ENCODE results near the gene CLEC4F.

Gene CLEC4F

DNA sequence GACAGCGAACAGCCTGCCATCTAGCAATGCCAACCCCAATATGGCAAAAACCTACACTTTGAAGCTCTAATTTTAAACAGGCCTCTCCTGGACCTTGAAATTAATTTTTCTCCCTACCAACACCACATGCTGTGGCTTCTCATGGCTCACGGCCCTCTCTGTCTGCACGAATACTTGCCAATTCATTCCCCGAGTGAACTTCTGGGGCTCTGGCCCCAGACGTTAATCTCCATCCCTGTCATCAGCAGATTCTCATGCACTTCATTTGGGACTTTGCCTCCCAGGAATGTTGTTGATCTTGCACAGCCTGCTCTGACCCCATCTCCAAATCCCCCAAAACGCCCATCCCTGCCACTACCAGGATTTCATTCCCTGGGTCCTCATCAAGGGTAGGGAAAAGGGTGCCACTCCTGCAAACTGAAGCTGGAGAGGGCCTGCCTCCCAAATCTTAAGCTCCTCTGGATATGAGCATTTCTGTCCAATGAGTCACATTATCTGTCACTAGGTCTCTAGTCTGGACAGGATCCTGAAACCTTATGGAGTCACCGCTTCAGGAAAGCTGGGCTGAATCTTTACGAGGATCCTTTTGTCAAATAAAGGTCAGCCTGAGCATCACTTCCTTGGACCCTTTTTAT is 40.4 kb downstream of the CLEC4F start:
- DNase-seq: no peak

DNA sequence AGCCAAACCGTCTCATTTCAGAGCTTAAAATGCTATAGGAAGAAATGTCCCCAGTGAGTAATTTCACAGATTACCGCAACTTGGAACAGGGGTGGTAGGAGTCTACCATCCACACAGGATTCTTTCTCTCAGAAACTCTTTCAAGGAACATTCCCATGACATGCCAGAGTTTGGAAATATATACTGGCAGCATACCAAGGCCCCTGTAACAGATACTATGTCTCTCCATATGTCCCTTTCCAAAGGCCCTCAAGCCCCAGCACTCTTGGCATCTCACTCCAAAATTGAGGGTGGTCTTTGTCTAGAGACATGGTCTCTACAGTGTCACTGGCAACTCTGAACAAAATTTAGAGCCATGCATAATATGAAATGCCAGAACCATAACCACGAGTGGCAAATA is 40.9 kb downstream of the CLEC4F start:
- no peak for DNase-seq

- no peak for DNase-seq
Observed at GRCh38 chr2:70778676-70779075, 41.7 kb downstream of the CLEC4F start.

DNA sequence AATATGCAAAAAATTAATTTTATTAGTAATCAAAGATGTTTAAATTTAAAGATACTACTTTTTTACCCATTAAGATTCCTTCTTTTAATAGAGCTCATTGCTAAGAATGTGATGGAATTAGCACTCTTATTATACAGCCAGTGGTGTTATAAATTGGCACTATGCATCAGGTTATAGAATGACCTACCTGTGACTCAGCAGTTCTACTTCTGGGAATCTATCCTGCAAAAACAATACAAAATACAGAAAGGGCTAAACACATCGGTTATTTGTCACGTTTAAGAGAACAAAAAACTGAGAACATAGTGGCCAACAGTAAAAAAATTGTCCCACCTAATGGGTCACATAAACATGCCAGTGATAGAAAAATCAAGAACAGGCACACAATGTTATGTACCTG is 42.9 kb downstream of the CLEC4F start:
- DNase-seq: no peak

- DNase-seq: no peak
Observed at GRCh38 chr2:70776266-70776665, 44.1 kb downstream of the CLEC4F start.

DNA sequence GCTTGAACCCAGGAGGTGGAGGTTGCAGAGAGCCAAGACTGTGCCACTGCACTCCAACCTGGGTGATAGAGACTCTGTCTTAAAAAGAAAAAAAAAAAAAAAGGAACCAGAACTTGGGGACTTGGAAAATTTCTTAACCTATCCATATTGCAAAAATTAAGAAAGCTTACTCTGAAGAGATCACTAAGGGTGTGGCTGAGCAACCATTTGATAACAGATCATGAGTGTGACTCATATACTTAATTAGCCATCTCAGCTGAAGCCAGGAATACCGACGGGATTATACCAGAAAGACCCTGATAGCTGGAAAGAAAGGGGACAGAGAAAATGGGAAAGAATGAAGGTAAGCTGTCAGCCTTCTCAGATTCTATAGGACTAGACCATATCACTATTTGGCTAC is 45.3 kb downstream of the CLEC4F start:
- DNase-seq: no peak

DNA sequence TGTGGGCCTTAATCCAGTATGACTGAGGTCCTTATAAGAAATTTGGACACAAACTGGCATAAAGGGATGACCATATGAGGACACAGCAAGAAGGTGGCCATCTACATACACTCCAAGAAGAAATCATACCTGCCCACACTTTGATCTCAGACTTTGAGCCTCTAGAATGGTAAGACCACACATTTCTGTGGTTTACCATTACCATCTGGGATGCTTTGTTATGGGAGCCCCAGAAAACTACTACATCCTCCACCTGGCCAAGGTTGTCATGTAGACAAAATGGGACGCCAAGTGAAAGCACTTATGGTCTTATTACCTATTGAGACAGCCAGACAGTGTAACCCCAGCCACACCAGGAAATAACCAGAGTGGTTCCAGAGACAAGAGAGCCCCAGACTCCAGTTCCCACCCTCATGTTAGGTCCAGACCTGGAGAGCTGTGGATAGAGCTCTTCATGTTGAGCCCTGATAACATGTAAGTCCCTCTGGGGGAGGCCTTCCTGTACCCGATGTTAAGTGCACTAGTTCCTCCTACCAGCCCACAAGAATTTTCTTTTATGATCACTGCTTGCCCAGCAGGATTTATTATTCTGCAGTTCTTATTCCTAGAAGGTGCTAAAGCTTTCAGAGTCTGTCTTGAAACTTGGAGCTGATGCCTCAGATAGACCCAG is 47.8 kb downstream of the CLEC4F start:
- no peak for DNase-seq

DNA sequence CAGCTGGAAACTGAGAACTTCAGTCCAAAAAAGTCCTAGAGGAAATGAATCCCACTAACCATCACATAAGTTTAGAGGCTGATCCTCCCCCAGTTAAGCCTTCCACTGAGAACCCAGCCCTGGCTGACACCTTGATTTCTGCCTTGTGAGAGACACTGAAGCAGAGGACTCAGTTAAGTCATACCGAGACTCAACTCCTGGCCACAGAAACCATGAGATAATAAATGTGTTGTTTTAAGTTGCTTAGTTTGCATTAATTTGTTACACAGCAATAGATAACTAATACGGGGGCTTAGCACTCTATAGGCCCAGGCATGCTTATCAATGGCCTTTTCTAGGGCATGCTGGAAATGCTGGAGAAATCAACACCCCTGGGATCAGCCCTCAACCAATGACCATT is 49.0 kb downstream of the CLEC4F start:
- DNase-seq: no peak

- no peak for DNase-seq
Observed at GRCh38 chr2:70769450-70769849, 50.9 kb downstream of the CLEC4F start.

GRCh38 chr2:70768590-70769085 is 51.8 kb downstream of the CLEC4F start:
- no peak for DNase-seq

DNA sequence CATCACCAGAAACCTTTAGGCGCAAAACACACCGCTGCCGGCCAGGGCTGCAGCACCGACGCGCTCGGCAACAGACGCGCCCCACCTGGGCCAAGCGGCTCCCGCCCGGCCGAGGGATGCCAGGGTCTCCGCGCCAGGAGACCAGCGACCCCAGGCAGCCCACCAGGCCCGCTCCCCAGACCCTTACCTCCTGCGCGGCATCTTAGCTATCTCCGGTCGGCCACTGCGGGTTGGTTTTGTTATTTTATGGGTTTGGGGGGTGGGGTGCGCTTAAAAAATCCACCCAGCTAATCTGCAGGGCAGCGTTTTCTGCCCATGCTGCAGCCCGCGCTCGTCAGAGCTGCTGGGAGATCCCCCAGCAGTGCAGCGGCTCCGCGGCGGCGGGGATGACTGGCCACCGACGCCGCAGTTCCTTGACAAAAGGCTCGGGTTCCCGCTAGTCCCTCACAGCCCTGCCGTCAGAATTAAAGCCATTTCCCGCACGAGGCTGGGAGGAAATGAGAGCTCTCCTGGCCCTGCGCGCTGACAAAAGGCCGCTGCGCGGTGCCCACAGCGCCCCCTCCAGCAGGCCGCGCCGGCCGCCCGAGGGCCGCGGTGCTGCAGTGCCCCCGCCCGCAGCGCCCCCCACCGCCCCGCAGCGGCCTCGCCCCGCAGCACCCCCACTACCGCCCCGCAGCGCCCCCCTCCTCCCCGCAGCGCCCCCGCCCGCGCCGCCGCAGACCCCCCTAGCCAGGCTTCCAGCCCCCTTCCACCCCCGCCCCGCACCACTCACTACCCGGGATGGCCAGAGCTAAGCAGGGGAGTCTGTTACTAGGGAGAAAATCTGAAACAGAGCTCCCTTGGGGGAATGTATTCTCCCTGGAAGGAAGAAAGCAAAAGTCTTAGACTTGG is 52.5 kb downstream of the CLEC4F start, which contains the start of gene ADD2:
ADD2 (minus strand) TSS at position 502 of the 891 bp plus-strand sequence. CDS start 61,792 bp downstream, outside the sequence.
- DNase-seq: no peak

- no peak for DNase-seq
Observed at GRCh38 chr2:70767079-70767698, 53.2 kb downstream of the CLEC4F start.

DNA sequence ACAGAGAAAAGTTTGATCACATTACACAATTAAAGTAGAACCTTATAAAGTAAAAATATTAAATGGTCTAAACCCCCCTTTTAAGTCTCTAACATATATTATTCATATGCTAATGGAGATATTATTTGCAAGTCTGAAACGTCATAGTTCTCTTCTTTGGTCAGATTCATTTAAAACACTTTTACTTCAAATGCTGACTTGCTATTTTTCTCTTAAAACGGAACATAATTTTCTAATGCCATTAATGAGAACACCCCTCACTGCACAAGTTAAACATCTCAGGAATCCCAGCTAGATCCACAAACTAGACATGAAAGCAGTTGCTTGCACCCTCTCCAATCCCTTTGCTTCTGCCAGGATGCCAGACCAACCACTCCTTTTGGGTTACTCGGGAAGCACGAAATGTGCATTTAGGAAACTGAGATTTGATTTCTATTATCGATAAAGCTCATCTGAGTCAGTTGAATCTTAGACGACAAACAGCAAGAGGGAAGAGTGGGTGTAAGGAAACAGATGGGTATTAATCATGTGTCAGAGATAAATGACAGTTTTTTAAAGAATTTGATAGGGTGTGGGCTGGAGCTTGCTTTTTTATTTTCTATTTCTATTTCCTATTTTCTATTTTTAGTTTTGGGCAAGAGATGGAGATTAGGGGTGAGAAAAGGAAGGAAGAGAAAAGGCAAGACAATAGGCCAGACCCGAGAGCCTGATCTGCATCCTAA is 53.9 kb downstream of the CLEC4F start:
- no peak for DNase-seq

GRCh38 chr2:70765507-70765906 is 54.9 kb downstream of the CLEC4F start:
- DNase-seq: no peak

DNA sequence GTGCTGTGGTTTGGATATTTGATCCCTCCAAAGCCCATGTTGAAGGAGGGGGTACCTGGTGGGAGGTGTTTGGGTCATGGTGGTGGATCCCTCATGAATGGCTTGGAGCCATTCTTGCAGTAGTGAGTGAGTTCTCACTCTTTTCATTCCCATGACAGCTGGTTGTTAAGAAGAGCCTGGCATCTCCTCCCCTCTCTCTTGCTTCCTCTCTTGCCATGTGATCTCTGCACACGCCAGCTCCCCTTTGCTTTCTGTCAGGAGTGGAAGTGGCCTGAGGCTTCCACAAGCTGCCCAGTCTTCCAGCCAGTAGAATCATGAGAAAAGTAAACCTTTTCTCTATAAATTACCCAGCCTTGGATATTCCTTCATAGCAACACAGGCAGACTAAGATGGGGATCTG is 61.0 kb downstream of the CLEC4F start:
- DNase-seq: no peak

All from T1000 (cell line).